Testis (tissue), 3 donors: ENCODE results near the gene TAX1BP3. TPM values are rescaled to one million over a fixed set of nuclear protein-coding genes. Genes with fewer than 3 reads are reported as not detected.

Experiments used
- DNase-seq: peaks from one replicate; pipeline ENCODE4 v3.0.0-alpha.2; 2019
- H3K27ac ChIP-seq, 2 donors: fragments of 200-600 bp; sonication (generic); one replicate each; pipeline ENCODE4 v1.5.1; 2019
- H3K27me3 ChIP-seq: fragments of 200-600 bp; sonication (generic); one replicate; pipeline ENCODE4 v1.5.1; 2019
- H3K36me3 ChIP-seq: fragments of 200-600 bp; sonication (generic); one replicate; pipeline ENCODE4 v1.5.1; 2017; ENCODE audit warnings: low read depth; ENCODE audit errors: missing control alignments
- H3K4me1 ChIP-seq: fragments of 200-600 bp; sonication (generic); one replicate; pipeline ENCODE4 v1.5.1; 2019
- H3K4me3 ChIP-seq, 2 donors: fragments of 200-600 bp; sonication (generic); one replicate each; pipeline ENCODE4 v1.5.1; 2017 to 2019
- H3K9me3 ChIP-seq: fragments of 200-600 bp; sonication (generic); one replicate; pipeline ENCODE4 v1.5.1; 2017
- CTCF ChIP-seq, 3 experiments: fragments of 450-650 bp in 2 of 3; fragments of 200-600 bp in 1 of 3; sonication (generic) in 1 of 3; IDR thresholded peaks; one replicate each; pipeline ENCODE4 v1.5.1; 2016 to 2019; ENCODE audit warnings: antibody characterized with exemption in 3 of 3, mild to moderate bottlenecking in 2 of 3, moderate library complexity in 1 of 3
- POLR2A ChIP-seq: fragments of 450-650 bp; IDR thresholded peaks from one replicate; pipeline ENCODE4 v1.6.1; 2017; ENCODE audit warnings: antibody characterized with exemption, mild to moderate bottlenecking, moderate library complexity
- WGBS, 2 donors: methylation state at CpG; one replicate each; pipeline ENCODE4 v1.1.5; 2018; 5-methylcytosine and 5-hydroxymethylcytosine counted together
- intact Hi-C: fragments of 100-400 bp; cut with DNase I; formaldehyde crosslinking; loops from one replicate; pipeline ENCODE4 v1.15.1; 2023; ENCODE audit warnings: low total_unique reads
- polyA plus RNA-seq: library from polyadenylated mRNA; stranded (reverse); fragments of 350-450 nt; fragmentation: Illumina TruSeq; extraction: RNeasy Lipid Tissue Mini Kit (QIAGEN cat#74804); gene quantifications from one replicate; pipeline ENCODE4 v1.2.3, GENCODE V29; 2014; ENCODE audit warnings: low read depth, low replicate concordance; ENCODE audit not compliant: insufficient read depth
- total RNA-seq, 2 donors: library from RNA; depleted of rRNA; stranded (reverse); fragments of >200 nt; gene quantifications; one replicate each; pipeline ENCODE4 v1.2.3, GENCODE V29; 2016

TAX1BP3 gene
- total and polyA plus RNA-seq, 3 donors from 2014 or later, result 93.6 to 212 (median 150) TPM

- Histone ChIP-seq H3K4me3 (no peak overlapping the region), H3K4me1 (no peaks in the 10 kb centered on the region), H3K27ac (no peak overlapping the region), H3K27me3 (no peaks in the 10 kb centered on the region), H3K9me3 (no peaks in the 10 kb centered on the region), H3K36me3 (no peaks in the 10 kb centered on the region)
- intact Hi-C loops, result no loop called here
- DNase-seq, result no peak
- WGBS, 2 donors, result 94 to 98% methylated on average over 8 of the region's 8 CpGs
- TF ChIP-seq CTCF (IDR thresholded peaks at IDR 0.05) (no peak), POLR2A (no peak)
Measured at GRCh38 chr17:3621146-3621720, 47.1 kb downstream of the TAX1BP3 start.

GRCh38 chr17:3615160-3615870 is 53.1 kb downstream of the TAX1BP3 start:
- no peak for DNase-seq
- Histone ChIP-seq H3K4me3 (no peak overlapping the region), H3K27ac (no peak overlapping the region), H3K27me3 (no peaks in the 10 kb centered on the region), H3K36me3 (no peaks in the 10 kb centered on the region), H3K4me1 (no peaks in the 10 kb centered on the region), H3K9me3 (no peaks in the 10 kb centered on the region)
- WGBS, 2 donors, result 96 to 97% methylated on average over 18 of the region's 18 CpGs
- intact Hi-C loops, result no loop called here
- TF ChIP-seq CTCF (IDR thresholded peaks at IDR 0.05) (no peak), POLR2A (no peak)

- TF ChIP-seq POLR2A (no peak), CTCF (IDR thresholded peaks at IDR 0.05) (no peak)
- Histone ChIP-seq H3K4me1 (no peaks in the 10 kb centered on the region), H3K27me3 (no peaks in the 10 kb centered on the region), H3K27ac (no peak overlapping the region), H3K9me3 (no peaks in the 10 kb centered on the region), H3K36me3 (no peaks in the 10 kb centered on the region), H3K4me3 (no peak overlapping the region)
- intact Hi-C loops, result no loop called here
- DNase-seq, result no peak
- 97 to 99% methylated on average over 6 of the region's 6 CpGs for WGBS, 2 donors
Measured at GRCh38 chr17:3613124-3613523, 55.3 kb downstream of the TAX1BP3 start.

Other genes starting within 250 kb of the TAX1BP3 start
- gene OR1E2, start 234.7 kb downstream of the TAX1BP3 start, total RNA-seq, result under 1 TPM; 0.79 to 0.93 TPM
- gene OR1E2, start 234.7 kb downstream of the TAX1BP3 start, polyA plus RNA-seq, result not detected
- gene SPATA22, start 196.8 kb downstream of the TAX1BP3 start, total RNA-seq, result 100 to 1,000 TPM; 100 to 114 TPM
- 368 TPM for gene SPATA22, start 196.8 kb downstream of the TAX1BP3 start, polyA plus RNA-seq
- gene ASPA, start 192.6 kb downstream of the TAX1BP3 start, total RNA-seq, result 1 to 10 TPM; 5.0 to 6.1 TPM
- gene ASPA, start 192.6 kb downstream of the TAX1BP3 start, polyA plus RNA-seq, result 16.1 TPM
- 10 to 100 TPM; 19.8 to 37.2 TPM for gene TRPV3, start 110.8 kb downstream of the TAX1BP3 start, total RNA-seq
- 6.6 TPM for gene TRPV3, start 110.8 kb downstream of the TAX1BP3 start, polyA plus RNA-seq
- gene TRPV1, start 59.2 kb downstream of the TAX1BP3 start, total RNA-seq, result 10 to 100 TPM; 11.4 to 11.5 TPM
- 5.1 TPM for gene TRPV1, start 59.2 kb downstream of the TAX1BP3 start, polyA plus RNA-seq
- 10 to 100 TPM; 23.6 to 33.8 TPM for gene SHPK, start 32.3 kb downstream of the TAX1BP3 start, total RNA-seq
- 9.0 TPM for gene SHPK, start 32.3 kb downstream of the TAX1BP3 start, polyA plus RNA-seq
- 10 to 100 TPM; 43.8 to 57.3 TPM for gene CTNS, start 31.8 kb downstream of the TAX1BP3 start, total RNA-seq
- 50.4 TPM for gene CTNS, start 31.8 kb downstream of the TAX1BP3 start, polyA plus RNA-seq
- 10 to 100 TPM; 39.0 to 46.5 TPM for gene EMC6, start 234 bp upstream of the TAX1BP3 start, total RNA-seq
- gene EMC6, start 234 bp upstream of the TAX1BP3 start, polyA plus RNA-seq, result 74.1 TPM
- 1 to 10 TPM; 2.0 to 3.0 TPM for gene P2RX5, start 27.6 kb upstream of the TAX1BP3 start, total RNA-seq
- gene P2RX5, start 27.6 kb upstream of the TAX1BP3 start, polyA plus RNA-seq, result 3.7 TPM
- gene HASPIN, start 55.3 kb upstream of the TAX1BP3 start, total RNA-seq, result 10 to 100 TPM; 14.9 to 16.7 TPM
- 20.5 TPM for gene HASPIN, start 55.3 kb upstream of the TAX1BP3 start, polyA plus RNA-seq
- 10 to 100 TPM; 13.1 to 16.1 TPM for gene ITGAE, start 132.6 kb upstream of the TAX1BP3 start, total RNA-seq
- 46.7 TPM for gene ITGAE, start 132.6 kb upstream of the TAX1BP3 start, polyA plus RNA-seq
- gene NCBP3, start 177.7 kb upstream of the TAX1BP3 start, total RNA-seq, result 10 to 100 TPM; 37.2 to 37.7 TPM
- gene NCBP3, start 177.7 kb upstream of the TAX1BP3 start, polyA plus RNA-seq, result 61.6 TPM
- 10 to 100 TPM; 19.7 to 21.6 TPM for gene CAMKK1, start 224.5 kb upstream of the TAX1BP3 start, total RNA-seq
- 18.5 TPM for gene CAMKK1, start 224.5 kb upstream of the TAX1BP3 start, polyA plus RNA-seq
- gene P2RX1, start 247.9 kb upstream of the TAX1BP3 start, total RNA-seq, result 10 to 100 TPM in 1 of 2 donors, 1 to 10 TPM in 1; 5.0 to 15.2 TPM
- 2.5 TPM for gene P2RX1, start 247.9 kb upstream of the TAX1BP3 start, polyA plus RNA-seq